IgD-negative memory B cell (primary cell): ENCODE measurements around the gene CYB5R3. TPM values are rescaled to one million over a fixed set of nuclear protein-coding genes. Genes with fewer than 3 reads are reported as not detected.
"Not testable (repeated sequence)": the region's sequence is repeated elsewhere in the genome, so short reads cannot be mapped to it uniquely, and the experiment has no call there.

Experiments
- H3K27ac Mint-ChIP-seq, 3 donors: one replicate each; pipeline ENCODE4 v1.8.0; 2020 to 2022; ENCODE audit warnings: mild to moderate bottlenecking in 3 of 3, mixed read lengths in 3 of 3, moderate library complexity in 1 of 3
- H3K27me3 Mint-ChIP-seq: one replicate; pipeline ENCODE4 v1.8.0; 2021; ENCODE audit warnings: mixed read lengths
- H3K36me3 Mint-ChIP-seq: one replicate; pipeline ENCODE4 v1.8.0; 2020; ENCODE audit warnings: mild to moderate bottlenecking, mixed read lengths
- H3K4me1 Mint-ChIP-seq, 3 donors: one replicate each; pipeline ENCODE4 v1.8.0; 2020 to 2022; ENCODE audit warnings: mixed read lengths in 3 of 3, mild to moderate bottlenecking in 1 of 3
- H3K4me3 Mint-ChIP-seq, 4 donors: one replicate each; pipeline ENCODE4 v1.8.0; 2020 to 2022; ENCODE audit warnings: mild to moderate bottlenecking in 4 of 4, mixed read lengths in 4 of 4, moderate library complexity in 3 of 4
- H3K9me3 Mint-ChIP-seq, 3 donors: one replicate each; pipeline ENCODE4 v1.8.0; 2020 to 2021; ENCODE audit warnings: mixed read lengths in 3 of 3, mild to moderate bottlenecking in 1 of 3
- polyA plus RNA-seq: library from polyadenylated mRNA; unstranded; fragments of 300-500 nt; fragmentation: Illumina TruSeq; gene quantifications from one replicate; pipeline ENCODE4 v1.2.3, GENCODE V29; 2021

Gene CYB5R3
- polyA plus RNA-seq, 1 donor from 2014 or later: 138 TPM

DNA sequence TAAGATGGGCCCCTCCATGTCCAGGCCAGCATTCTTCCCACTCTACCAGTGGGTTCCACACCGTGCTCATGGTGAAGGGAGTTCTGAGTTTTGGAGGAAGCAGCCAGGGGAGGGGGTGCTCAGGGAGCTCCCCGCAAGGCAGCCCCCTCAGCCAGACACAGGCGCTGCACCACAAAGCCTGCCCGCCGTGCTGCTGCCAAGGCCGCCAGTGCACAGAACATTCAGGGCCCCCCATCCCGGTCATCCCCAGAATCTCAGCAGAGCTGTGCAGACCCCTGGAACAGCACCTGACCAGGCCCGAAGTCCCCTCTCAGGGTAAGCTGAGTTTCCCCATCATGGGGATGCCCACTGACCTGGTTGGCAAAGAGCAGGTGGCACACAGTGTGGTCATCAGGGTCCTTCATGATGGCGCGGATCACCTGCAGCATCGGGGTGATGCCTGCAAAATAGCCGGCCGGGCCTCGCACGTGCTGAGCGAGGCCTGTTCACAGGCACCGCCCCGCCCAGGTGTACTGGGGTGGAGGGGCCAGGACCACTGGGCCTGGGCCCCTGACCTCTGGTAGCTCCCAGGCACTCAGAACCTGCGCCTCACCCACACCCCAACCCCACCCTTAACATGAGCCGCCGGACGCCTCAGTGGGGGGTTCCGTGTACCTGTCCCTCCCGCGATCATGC, 22.1 kb downstream of the CYB5R3 start:
- Mint-ChIP-seq H3K36me3 (peaks cover 2% of the 10 kb centered on the region), H3K4me1 (peaks cover 11 to 16% (median 13%) of the 10 kb centered on the region in 3 donors), H3K27me3 (no peaks in the 10 kb centered on the region), H3K4me3 (peak overlapping the region in 1 of 4 donors; percentile 41), H3K9me3 (no peaks in the 10 kb centered on the region), H3K27ac (no peak overlapping the region)

DNA sequence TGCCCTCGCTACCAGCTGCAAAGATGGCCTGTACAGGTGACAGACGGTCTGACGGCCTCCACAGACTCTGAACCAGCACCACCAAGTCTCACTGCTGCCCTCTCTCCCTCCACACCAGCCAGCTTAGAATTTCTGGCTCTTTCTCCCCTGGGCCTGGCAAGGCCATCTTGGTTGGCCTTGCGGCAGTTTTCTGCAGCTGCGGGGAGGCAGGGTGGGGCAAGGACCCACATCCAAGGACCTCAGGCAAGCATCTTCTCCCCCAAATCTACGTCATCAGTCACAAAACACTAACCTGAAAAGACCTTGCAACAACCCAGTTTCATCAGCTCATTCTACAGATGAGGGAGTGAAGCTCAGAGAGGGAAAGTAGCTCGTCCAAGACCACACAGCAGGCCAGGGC, 22.8 kb downstream of the CYB5R3 start:
- Mint-ChIP-seq H3K27me3 (no peaks in the 10 kb centered on the region), H3K4me3 (peak overlapping the region in 1 of 4 donors; percentile 16), H3K27ac (no peak overlapping the region), H3K36me3 (peaks cover 2% of the 10 kb centered on the region), H3K9me3 (no peaks in the 10 kb centered on the region), H3K4me1 (peaks cover 16 to 21% (median 19%) of the 10 kb centered on the region in 3 donors)

DNA sequence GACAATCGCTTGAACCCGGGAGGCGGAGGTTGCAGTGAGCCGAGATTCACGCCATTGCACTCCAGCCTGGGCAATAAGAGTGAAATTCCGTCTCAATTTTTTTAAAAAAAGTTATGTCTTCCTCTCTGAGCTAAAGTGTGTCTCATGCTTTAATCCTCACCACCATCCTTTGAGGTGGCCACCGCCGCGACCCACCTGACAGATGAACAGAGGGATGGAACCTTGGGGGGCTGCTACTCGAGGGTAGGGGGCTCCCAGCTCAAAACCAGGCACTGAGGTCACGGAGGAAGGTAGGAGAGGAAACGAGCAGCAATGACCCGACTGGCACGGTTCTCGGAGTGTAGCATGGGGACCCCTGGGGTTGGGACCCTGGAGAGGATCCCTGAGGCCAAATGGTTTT, 23.8 kb downstream of the CYB5R3 start:
- peak overlapping the region in 1 of 4 donors; percentile 57 for H3K4me3 Mint-ChIP-seq
- no peaks in the 10 kb centered on the region for H3K27me3 Mint-ChIP-seq
- H3K9me3 Mint-ChIP-seq: no peaks in the 10 kb centered on the region
- H3K4me1 Mint-ChIP-seq: peaks cover 19 to 24% (median 22%) of the 10 kb centered on the region in 3 donors
- peak overlapping the region in 1 of 3 donors; percentile 50 for H3K27ac Mint-ChIP-seq
- peaks cover 2% of the 10 kb centered on the region for H3K36me3 Mint-ChIP-seq

GRCh38 chr22:42624551-42625106, 24.6 kb downstream of the CYB5R3 start:
- H3K9me3 Mint-ChIP-seq: no peaks in the 10 kb centered on the region
- peaks cover 2% of the 10 kb centered on the region for H3K36me3 Mint-ChIP-seq
- no peaks in the 10 kb centered on the region for H3K27me3 Mint-ChIP-seq
- H3K4me1 Mint-ChIP-seq: peaks cover 19 to 27% (median 22%) of the 10 kb centered on the region in 3 donors
- H3K27ac Mint-ChIP-seq: no peak overlapping the region
- H3K4me3 Mint-ChIP-seq: peak overlapping the region in 1 of 4 donors; percentile 17

GRCh38 chr22:42623756-42624441, 25.3 kb downstream of the CYB5R3 start:
- H3K4me1 Mint-ChIP-seq: peaks cover 19 to 28% (median 22%) of the 10 kb centered on the region in 3 donors
- peak overlapping the region in 3 of 4 donors; percentile 33 to 72 (median 48) for H3K4me3 Mint-ChIP-seq
- H3K9me3 Mint-ChIP-seq: no peaks in the 10 kb centered on the region
- H3K27me3 Mint-ChIP-seq: no peaks in the 10 kb centered on the region
- H3K36me3 Mint-ChIP-seq: peaks cover 2% of the 10 kb centered on the region
- H3K27ac Mint-ChIP-seq: peak overlapping the region; percentile 53 to 91 (median 74)

GRCh38 chr22:42623301-42623751, 25.9 kb downstream of the CYB5R3 start:
- peak overlapping the region in 3 of 4 donors; percentile 33 to 49 (median 48) for H3K4me3 Mint-ChIP-seq
- peak overlapping the region in 2 of 3 donors; percentile 53 to 91 for H3K27ac Mint-ChIP-seq
- no peaks in the 10 kb centered on the region for H3K27me3 Mint-ChIP-seq
- peaks cover 19 to 31% (median 22%) of the 10 kb centered on the region in 3 donors for H3K4me1 Mint-ChIP-seq
- no peaks in the 10 kb centered on the region for H3K9me3 Mint-ChIP-seq
- peaks cover 2% of the 10 kb centered on the region for H3K36me3 Mint-ChIP-seq

DNA sequence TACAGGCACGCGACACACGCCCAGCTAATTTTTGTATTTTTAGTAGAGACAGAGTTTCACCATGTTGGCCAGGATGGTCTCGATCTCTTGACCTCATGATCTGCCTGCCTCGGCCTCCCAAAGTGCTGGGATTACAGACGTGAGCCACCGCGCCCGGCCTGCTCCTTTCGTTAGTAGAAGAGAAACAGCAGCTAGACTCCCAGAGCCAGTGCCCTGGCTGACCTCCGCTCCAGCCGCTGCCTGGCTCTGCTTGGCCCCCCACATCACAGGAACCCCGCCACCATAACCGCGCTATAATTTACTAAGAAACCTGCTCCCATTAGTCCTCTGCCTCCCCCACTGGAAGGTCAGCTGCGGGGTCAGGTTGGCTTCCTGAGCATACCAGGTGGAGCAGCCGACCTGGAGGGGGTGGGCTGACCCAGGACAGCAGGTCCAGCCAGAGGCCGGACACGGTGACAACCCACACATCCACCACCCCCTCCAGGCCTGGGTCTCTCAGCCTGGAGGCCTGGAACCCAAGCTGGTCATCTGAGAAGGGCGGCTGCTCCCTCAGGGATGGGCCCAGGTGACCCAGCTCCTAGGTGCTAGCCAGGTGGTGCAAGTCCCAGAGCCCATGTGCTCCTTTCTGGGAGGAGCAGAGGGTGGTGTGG, 27.0 kb downstream of the CYB5R3 start:
- Mint-ChIP-seq H3K27ac (peak overlapping the region in 2 of 3 donors; percentile 43 to 87), H3K4me1 (peaks cover 22 to 30% (median 22%) of the 10 kb centered on the region in 3 donors), H3K36me3 (peaks cover 2% of the 10 kb centered on the region), H3K27me3 (no peaks in the 10 kb centered on the region), H3K9me3 (no peaks in the 10 kb centered on the region), H3K4me3 (peak overlapping the region in 2 of 4 donors; percentile 27 to 46)

GRCh38 chr22:42621505-42622002, 27.6 kb downstream of the CYB5R3 start:
- Mint-ChIP-seq H3K27me3 (no peaks in the 10 kb centered on the region), H3K27ac (peak overlapping the region; percentile 39 to 87 (median 59)), H3K9me3 (no peaks in the 10 kb centered on the region), H3K4me3 (peak overlapping the region in 1 of 4 donors; percentile 46), H3K4me1 (peaks cover 22 to 30% (median 22%) of the 10 kb centered on the region in 3 donors), H3K36me3 (peaks cover 2% of the 10 kb centered on the region)

DNA sequence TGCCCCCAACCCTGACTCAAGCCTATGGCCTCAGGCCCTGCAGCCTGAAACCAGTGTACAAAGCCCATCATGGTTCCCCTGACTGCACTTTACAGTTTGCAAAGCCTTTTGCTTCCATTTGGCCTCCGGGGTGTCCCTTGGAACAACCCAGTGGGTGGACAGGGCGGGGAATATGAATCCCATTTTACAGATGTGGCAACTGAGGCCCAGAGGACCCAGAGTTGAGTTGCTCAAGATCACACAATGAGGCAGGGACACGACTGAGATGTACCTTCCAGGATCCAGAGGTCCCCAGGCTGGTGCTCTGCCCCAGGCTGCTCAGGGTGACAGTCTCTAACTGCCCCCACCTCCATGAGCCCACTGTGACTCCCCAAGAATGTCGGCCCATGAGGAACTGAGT, 29.1 kb downstream of the CYB5R3 start:
- Mint-ChIP-seq H3K9me3 (no peaks in the 10 kb centered on the region), H3K27ac (peak overlapping the region in 2 of 3 donors; percentile 12 to 63), H3K4me3 (no peak overlapping the region), H3K27me3 (no peaks in the 10 kb centered on the region), H3K36me3 (peaks cover 2% of the 10 kb centered on the region), H3K4me1 (peaks cover 23 to 38% (median 25%) of the 10 kb centered on the region in 3 donors)

GRCh38 chr22:42619261-42620063, 29.7 kb downstream of the CYB5R3 start:
- Mint-ChIP-seq H3K4me3 (no peak overlapping the region), H3K36me3 (peaks cover 2% of the 10 kb centered on the region), H3K27ac (peak overlapping the region in 1 of 3 donors; percentile 67), H3K4me1 (peaks cover 25 to 35% (median 25%) of the 10 kb centered on the region in 3 donors), H3K9me3 (no peaks in the 10 kb centered on the region), H3K27me3 (no peaks in the 10 kb centered on the region)

GRCh38 chr22:42617155-42617983, 31.8 kb downstream of the CYB5R3 start:
- Mint-ChIP-seq H3K27ac (peak overlapping the region; percentile 71 to 91 (median 88)), H3K27me3 (no peaks in the 10 kb centered on the region), H3K36me3 (no peaks in the 10 kb centered on the region), H3K4me1 (peaks cover 26 to 35% (median 27%) of the 10 kb centered on the region in 3 donors), H3K4me3 (peak overlapping the region in 1 of 4 donors; percentile 48), H3K9me3 (no peaks in the 10 kb centered on the region)

- not testable (repeated sequence) for H3K36me3 Mint-ChIP-seq, H3K27me3 Mint-ChIP-seq, H3K9me3 Mint-ChIP-seq
- peak overlapping the region; percentile 75 to 98 (median 94) for H3K4me3 Mint-ChIP-seq
- peaks cover 22 to 35% (median 31%) of the 10 kb centered on the region in 3 donors for H3K4me1 Mint-ChIP-seq
- H3K27ac Mint-ChIP-seq: peak overlapping the region; percentile 91 to 100 (median 100)
Measured at GRCh38 chr22:42615860-42616175, 33.4 kb downstream of the CYB5R3 start.

DNA sequence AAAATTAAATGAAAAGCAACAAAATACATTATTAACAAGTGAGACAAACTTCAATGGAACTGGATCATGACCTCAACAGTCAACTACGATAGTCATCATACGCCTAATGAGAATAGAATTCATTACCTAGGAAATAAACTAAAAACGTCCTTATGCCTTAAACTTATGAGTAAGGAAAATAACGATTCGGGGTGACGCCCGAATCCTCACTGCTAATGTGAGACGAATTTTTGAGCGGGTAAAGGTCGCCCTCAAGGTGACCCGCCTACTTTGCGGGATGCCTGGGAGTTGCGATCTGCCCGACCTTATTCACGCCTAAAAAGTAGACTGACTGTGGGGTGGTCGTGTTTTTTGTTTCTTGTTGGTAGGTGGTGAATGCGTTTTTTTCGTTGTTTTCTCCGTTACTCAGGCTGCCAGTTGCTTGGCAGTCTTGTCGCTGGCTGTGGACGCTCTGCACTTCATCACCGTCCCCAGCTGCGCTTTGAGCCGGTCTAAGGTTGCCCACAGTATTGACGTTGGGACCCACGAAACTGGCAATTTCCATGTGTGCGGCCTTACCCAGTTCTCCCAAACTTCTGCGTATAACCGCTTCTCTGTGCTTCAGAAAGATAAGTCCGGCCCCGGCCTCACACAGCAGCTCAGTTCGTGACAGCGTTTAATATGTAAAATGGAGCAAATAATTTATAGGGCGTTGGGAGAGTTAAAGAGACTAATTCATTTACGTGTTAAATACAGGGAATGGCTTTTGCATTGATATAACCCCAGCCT, 33.9 kb downstream of the CYB5R3 start:
- Mint-ChIP-seq H3K4me1 (peaks cover 22 to 37% (median 32%) of the 10 kb centered on the region in 3 donors), H3K36me3 (no peaks in the 10 kb centered on the region), H3K27me3 (no peaks in the 10 kb centered on the region), H3K9me3 (no peaks in the 10 kb centered on the region), H3K27ac (peak overlapping the region; percentile 91 to 100 (median 100)), H3K4me3 (peak overlapping the region; percentile 75 to 98 (median 94))
